GM23338 (cell line): ENCODE measurements around the gene NAALADL2. TPM values are rescaled to one million over a fixed set of nuclear protein-coding genes. Genes with fewer than 3 reads are reported as not detected.

Experiments used
- ATAC-seq: fragments of 200-7000 bp; cut with Tn5 transposase; 3 replicates; pipeline ENCODE4 v1.9.1; 2020
- DNase-seq: peaks from one replicate; pipeline ENCODE4 v3.0.0-alpha.2; 2015; ENCODE audit warnings: low spot score
- H2AFZ ChIP-seq: fragments of 200-600 bp; sonication (generic); 2 replicates; pipeline ENCODE4 v1.8.0; 2016; ENCODE audit warnings: antibody characterized with exemption, mild to moderate bottlenecking, moderate library complexity
- H3F3A ChIP-seq: fragments of 200-600 bp; sonication (generic); replicated peaks from 2 replicates; pipeline ENCODE4 v1.8.0; 2017; ENCODE audit warnings: antibody characterized with exemption, mixed run types, low read depth
- H3K27ac ChIP-seq: fragments of 200-600 bp; sonication (generic); 2 replicates; pipeline ENCODE4 v1.6.1; 2016; ENCODE audit warnings: low read depth
- H3K27me3 ChIP-seq: fragments of 200-600 bp; sonication (generic); 2 replicates; pipeline ENCODE4 v1.8.0; 2016; ENCODE audit warnings: mild to moderate bottlenecking, mixed run types, moderate library complexity; ENCODE audit not compliant: insufficient read depth
- H3K36me3 ChIP-seq: fragments of 200-600 bp; sonication (generic); 2 replicates; pipeline ENCODE4 v1.8.0; 2016; ENCODE audit warnings: mild to moderate bottlenecking; ENCODE audit not compliant: insufficient read depth
- H3K4me1 ChIP-seq: fragments of 200-600 bp; sonication (generic); 2 replicates; pipeline ENCODE4 v1.8.0; 2016; ENCODE audit warnings: mild to moderate bottlenecking, moderate library complexity; ENCODE audit not compliant: insufficient read depth
- H3K4me2 ChIP-seq: fragments of 200-600 bp; sonication (generic); 2 replicates; pipeline ENCODE4 v1.7.1; 2017; ENCODE audit warnings: mixed run types
- H3K4me3 ChIP-seq: fragments of 200-600 bp; sonication (generic); 2 replicates; pipeline ENCODE4 v1.6.1; 2016; ENCODE audit warnings: mixed run types
- H3K79me2 ChIP-seq: fragments of 200-600 bp; sonication (generic); replicated peaks from 2 replicates; pipeline ENCODE4 v1.8.0; 2017; ENCODE audit warnings: mild to moderate bottlenecking; ENCODE audit not compliant: insufficient read depth
- H3K9me2 ChIP-seq: fragments of 200-600 bp; sonication (generic); 2 replicates; pipeline ENCODE4 v1.8.0; 2017; ENCODE audit not compliant: insufficient read depth
- H4K20me1 ChIP-seq: fragments of 200-600 bp; sonication (generic); replicated peaks from 2 replicates; pipeline ENCODE4 v1.8.0; 2017; ENCODE audit warnings: mild to moderate bottlenecking; ENCODE audit not compliant: insufficient read depth
- H3K27ac Mint-ChIP-seq: 2 replicates; pipeline ENCODE4 v1.8.0; 2020; ENCODE audit warnings: inconsistent platforms, mild to moderate bottlenecking, moderate library complexity, mixed read lengths
- H3K27me3 Mint-ChIP-seq: 3 replicates; pipeline ENCODE4 v1.8.0; 2022; ENCODE audit warnings: low read depth, mild to moderate bottlenecking, moderate library complexity, mixed read lengths, inconsistent platforms; ENCODE audit not compliant: insufficient read depth, poor library complexity
- H3K36me3 Mint-ChIP-seq: 3 replicates; pipeline ENCODE4 v1.8.0; 2021; ENCODE audit warnings: low read depth, mild to moderate bottlenecking, inconsistent platforms, moderate library complexity, mixed read lengths
- H3K4me1 Mint-ChIP-seq: 3 replicates; pipeline ENCODE4 v1.8.0; 2020; ENCODE audit warnings: mild to moderate bottlenecking, inconsistent platforms, mixed read lengths
- H3K4me3 Mint-ChIP-seq: 3 replicates; pipeline ENCODE4 v1.8.0; 2021; ENCODE audit warnings: moderate library complexity, mild to moderate bottlenecking, inconsistent platforms, mixed read lengths
- H3K9me3 Mint-ChIP-seq: 3 replicates; pipeline ENCODE4 v1.8.0; 2020; ENCODE audit warnings: moderate library complexity, mild to moderate bottlenecking, inconsistent platforms, mixed read lengths
- CREB1 ChIP-seq: fragments of 250-450 bp; sonication (Bioruptor Pico); IDR thresholded peaks from 2 replicates; pipeline ENCODE4 v1.5.0; 2020; ENCODE audit warnings: low read depth, mild to moderate bottlenecking, moderate library complexity
- CTCF ChIP-seq, 2 experiments: fragments of 200-600 bp in 1 of 2; sonication (generic) in 1 of 2; conservative IDR thresholded peaks; 2 replicates each; pipeline versions ENCODE4 v1.5.1 to v1.6.1; 2016 to 2017; ENCODE audit warnings: antibody characterized with exemption in 2 of 2, low read depth in 2 of 2, mild to moderate bottlenecking in 2 of 2, moderate library complexity in 1 of 2
- ETS1 ChIP-seq: IDR thresholded peaks from 2 replicates; pipeline ENCODE4 v1.6.1; 2016; ENCODE audit warnings: antibody characterized with exemption
- EZH2 ChIP-seq: fragments of 200-600 bp; sonication (generic); IDR thresholded peaks from one replicate; pipeline ENCODE4 v1.8.0; 2017; ENCODE audit warnings: antibody characterized with exemption, mild to moderate bottlenecking, low read depth; ENCODE audit not compliant: unreplicated experiment
- EZH2phosphoT487 ChIP-seq: fragments of 200-600 bp; sonication (generic); IDR thresholded peaks from one replicate; pipeline ENCODE4 v1.8.1; 2018; ENCODE audit warnings: antibody characterized with exemption; ENCODE audit not compliant: unreplicated experiment
- NANOG ChIP-seq: IDR thresholded peaks from 2 replicates; pipeline ENCODE4 v1.6.1; 2016; ENCODE audit warnings: antibody characterized with exemption, borderline replicate concordance
- STAT1 ChIP-seq: IDR thresholded peaks from one replicate; pipeline ENCODE4 v1.6.1; 2016; ENCODE audit warnings: antibody characterized with exemption; ENCODE audit not compliant: unreplicated experiment
- polyA plus RNA-seq: library from polyadenylated mRNA; unstranded; fragments of >200 nt; fragmentation: Nextera tagmentation; extraction: Ambion mirVana; gene quantifications from 2 replicates; pipeline ENCODE4 v1.2.1, GENCODE V29; 2016
- total RNA-seq: library from RNA; depleted of rRNA; stranded (reverse); fragments of >200 nt; shearing (Covaris generic); gene quantifications from 2 replicates; pipeline ENCODE4 v1.2.3, GENCODE V29; 2014
- TF ChIP-seq, protein P1 (sequence below): IDR thresholded peaks from one replicate; pipeline ENCODE4 v1.6.1; 2018; ENCODE audit warnings: antibody characterized with exemption; ENCODE audit not compliant: unreplicated experiment
- TF ChIP-seq, protein P2 (sequence below): fragments of 250-450 bp; sonication (Bioruptor Pico); IDR thresholded peaks from 2 replicates; pipeline ENCODE4 v1.5.0; 2020; ENCODE audit warnings: mild to moderate bottlenecking, moderate library complexity

NAALADL2 gene
- total and polyA plus RNA-seq, 2 experiments from 2014 or later = 1.6 to 2.6 TPM

GRCh38 chr3:175046601-175047000 is 187.5 kb downstream of the NAALADL2 start (continued):
- TF ChIP-seq CTCF (conservative IDR thresholded peaks at IDR 0.05; ENCODE audit: low read depth in 2 of 2) (no peak), EZH2 (no peak), EZH2phosphoT487 (no peak)
- TF ChIP-seq, protein P1, sequence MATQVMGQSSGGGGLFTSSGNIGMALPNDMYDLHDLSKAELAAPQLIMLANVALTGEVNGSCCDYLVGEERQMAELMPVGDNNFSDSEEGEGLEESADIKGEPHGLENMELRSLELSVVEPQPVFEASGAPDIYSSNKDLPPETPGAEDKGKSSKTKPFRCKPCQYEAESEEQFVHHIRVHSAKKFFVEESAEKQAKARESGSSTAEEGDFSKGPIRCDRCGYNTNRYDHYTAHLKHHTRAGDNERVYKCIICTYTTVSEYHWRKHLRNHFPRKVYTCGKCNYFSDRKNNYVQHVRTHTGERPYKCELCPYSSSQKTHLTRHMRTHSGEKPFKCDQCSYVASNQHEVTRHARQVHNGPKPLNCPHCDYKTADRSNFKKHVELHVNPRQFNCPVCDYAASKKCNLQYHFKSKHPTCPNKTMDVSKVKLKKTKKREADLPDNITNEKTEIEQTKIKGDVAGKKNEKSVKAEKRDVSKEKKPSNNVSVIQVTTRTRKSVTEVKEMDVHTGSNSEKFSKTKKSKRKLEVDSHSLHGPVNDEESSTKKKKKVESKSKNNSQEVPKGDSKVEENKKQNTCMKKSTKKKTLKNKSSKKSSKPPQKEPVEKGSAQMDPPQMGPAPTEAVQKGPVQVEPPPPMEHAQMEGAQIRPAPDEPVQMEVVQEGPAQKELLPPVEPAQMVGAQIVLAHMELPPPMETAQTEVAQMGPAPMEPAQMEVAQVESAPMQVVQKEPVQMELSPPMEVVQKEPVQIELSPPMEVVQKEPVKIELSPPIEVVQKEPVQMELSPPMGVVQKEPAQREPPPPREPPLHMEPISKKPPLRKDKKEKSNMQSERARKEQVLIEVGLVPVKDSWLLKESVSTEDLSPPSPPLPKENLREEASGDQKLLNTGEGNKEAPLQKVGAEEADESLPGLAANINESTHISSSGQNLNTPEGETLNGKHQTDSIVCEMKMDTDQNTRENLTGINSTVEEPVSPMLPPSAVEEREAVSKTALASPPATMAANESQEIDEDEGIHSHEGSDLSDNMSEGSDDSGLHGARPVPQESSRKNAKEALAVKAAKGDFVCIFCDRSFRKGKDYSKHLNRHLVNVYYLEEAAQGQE = no peak

GRCh38 chr3:175047786-175048185 is 188.7 kb downstream of the NAALADL2 start:
- Histone ChIP-seq H3K27ac (no peak overlapping the region), H3F3A (no peaks in the 10 kb centered on the region), H3K4me2 (no peak overlapping the region), H2AFZ (no peak overlapping the region), H3K4me3 (no peak overlapping the region), H3K36me3 (no peaks in the 10 kb centered on the region), H3K4me1 (peaks cover 5% of the 10 kb centered on the region; the same call in 1 of the 2 replicates), H4K20me1 (no peaks in the 10 kb centered on the region), H3K9me2 (peaks cover 6% of the 10 kb centered on the region; the same call in 1 of the 2 replicates), H3K79me2 (no peaks in the 10 kb centered on the region), H3K27me3 (no peaks in the 10 kb centered on the region)
- Mint-ChIP-seq H3K27ac (no peak overlapping the region), H3K27me3 (no peaks in the 10 kb centered on the region), H3K36me3 (peaks cover 42% of the 10 kb centered on the region), H3K9me3 (peaks cover 39% of the 10 kb centered on the region), H3K4me1 (peaks cover 2% of the 10 kb centered on the region; the same call in 2 of the 3 replicates), H3K4me3 (no peak overlapping the region)
- no peak for ATAC-seq
- no peak for DNase-seq
- TF ChIP-seq CREB1 (no peak), NANOG (no peak), EZH2 (no peak), ETS1 (no peak), STAT1 (no peak), EZH2phosphoT487 (no peak)
- TF ChIP-seq, protein P2, sequence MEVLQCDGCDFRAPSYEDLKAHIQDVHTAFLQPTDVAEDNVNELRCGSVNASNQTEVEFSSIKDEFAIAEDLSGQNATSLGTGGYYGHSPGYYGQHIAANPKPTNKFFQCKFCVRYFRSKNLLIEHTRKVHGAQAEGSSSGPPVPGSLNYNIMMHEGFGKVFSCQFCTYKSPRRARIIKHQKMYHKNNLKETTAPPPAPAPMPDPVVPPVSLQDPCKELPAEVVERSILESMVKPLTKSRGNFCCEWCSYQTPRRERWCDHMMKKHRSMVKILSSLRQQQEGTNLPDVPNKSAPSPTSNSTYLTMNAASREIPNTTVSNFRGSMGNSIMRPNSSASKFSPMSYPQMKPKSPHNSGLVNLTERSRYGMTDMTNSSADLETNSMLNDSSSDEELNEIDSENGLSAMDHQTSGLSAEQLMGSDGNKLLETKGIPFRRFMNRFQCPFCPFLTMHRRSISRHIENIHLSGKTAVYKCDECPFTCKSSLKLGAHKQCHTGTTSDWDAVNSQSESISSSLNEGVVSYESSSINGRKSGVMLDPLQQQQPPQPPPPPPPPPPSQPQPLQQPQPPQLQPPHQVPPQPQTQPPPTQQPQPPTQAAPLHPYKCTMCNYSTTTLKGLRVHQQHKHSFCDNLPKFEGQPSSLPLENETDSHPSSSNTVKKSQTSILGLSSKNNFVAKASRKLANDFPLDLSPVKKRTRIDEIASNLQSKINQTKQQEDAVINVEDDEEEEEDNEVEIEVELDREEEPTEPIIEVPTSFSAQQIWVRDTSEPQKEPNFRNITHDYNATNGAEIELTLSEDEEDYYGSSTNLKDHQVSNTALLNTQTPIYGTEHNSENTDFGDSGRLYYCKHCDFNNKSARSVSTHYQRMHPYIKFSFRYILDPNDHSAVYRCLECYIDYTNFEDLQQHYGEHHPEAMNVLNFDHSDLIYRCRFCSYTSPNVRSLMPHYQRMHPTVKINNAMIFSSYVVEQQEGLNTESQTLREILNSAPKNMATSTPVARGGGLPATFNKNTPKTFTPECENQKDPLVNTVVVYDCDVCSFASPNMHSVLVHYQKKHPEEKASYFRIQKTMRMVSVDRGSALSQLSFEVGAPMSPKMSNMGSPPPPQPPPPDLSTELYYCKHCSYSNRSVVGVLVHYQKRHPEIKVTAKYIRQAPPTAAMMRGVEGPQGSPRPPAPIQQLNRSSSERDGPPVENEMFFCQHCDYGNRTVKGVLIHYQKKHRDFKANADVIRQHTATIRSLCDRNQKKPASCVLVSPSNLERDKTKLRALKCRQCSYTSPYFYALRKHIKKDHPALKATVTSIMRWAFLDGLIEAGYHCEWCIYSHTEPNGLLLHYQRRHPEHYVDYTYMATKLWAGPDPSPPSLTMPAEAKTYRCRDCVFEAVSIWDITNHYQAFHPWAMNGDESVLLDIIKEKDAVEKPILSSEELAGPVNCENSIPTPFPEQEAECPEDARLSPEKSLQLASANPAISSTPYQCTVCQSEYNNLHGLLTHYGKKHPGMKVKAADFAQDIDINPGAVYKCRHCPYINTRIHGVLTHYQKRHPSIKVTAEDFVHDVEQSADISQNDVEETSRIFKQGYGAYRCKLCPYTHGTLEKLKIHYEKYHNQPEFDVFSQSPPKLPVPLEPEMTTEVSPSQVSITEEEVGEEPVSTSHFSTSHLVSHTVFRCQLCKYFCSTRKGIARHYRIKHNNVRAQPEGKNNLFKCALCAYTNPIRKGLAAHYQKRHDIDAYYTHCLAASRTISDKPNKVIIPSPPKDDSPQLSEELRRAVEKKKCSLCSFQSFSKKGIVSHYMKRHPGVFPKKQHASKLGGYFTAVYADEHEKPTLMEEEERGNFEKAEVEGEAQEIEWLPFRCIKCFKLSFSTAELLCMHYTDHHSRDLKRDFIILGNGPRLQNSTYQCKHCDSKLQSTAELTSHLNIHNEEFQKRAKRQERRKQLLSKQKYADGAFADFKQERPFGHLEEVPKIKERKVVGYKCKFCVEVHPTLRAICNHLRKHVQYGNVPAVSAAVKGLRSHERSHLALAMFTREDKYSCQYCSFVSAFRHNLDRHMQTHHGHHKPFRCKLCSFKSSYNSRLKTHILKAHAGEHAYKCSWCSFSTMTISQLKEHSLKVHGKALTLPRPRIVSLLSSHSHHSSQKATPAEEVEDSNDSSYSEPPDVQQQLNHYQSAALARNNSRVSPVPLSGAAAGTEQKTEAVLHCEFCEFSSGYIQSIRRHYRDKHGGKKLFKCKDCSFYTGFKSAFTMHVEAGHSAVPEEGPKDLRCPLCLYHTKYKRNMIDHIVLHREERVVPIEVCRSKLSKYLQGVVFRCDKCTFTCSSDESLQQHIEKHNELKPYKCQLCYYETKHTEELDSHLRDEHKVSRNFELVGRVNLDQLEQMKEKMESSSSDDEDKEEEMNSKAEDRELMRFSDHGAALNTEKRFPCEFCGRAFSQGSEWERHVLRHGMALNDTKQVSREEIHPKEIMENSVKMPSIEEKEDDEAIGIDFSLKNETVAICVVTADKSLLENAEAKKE (CRISPR knock-in tag) = no peak
